Cardiac ventricle fibroblast (primary cell): ENCODE measurements around the gene GABBR1. TPM values are rescaled to one million over a fixed set of nuclear protein-coding genes. Genes with fewer than 3 reads are reported as not detected.

Experiments used
- total RNA-seq: library from RNA; depleted of rRNA; stranded (reverse); fragments of >200 nt; gene quantifications from 2 replicates; pipeline ENCODE4 v1.2.3, GENCODE V29; 2015

GABBR1 gene
- total RNA-seq = 14.2 and 15.1 TPM in 2 replicates

DNA sequence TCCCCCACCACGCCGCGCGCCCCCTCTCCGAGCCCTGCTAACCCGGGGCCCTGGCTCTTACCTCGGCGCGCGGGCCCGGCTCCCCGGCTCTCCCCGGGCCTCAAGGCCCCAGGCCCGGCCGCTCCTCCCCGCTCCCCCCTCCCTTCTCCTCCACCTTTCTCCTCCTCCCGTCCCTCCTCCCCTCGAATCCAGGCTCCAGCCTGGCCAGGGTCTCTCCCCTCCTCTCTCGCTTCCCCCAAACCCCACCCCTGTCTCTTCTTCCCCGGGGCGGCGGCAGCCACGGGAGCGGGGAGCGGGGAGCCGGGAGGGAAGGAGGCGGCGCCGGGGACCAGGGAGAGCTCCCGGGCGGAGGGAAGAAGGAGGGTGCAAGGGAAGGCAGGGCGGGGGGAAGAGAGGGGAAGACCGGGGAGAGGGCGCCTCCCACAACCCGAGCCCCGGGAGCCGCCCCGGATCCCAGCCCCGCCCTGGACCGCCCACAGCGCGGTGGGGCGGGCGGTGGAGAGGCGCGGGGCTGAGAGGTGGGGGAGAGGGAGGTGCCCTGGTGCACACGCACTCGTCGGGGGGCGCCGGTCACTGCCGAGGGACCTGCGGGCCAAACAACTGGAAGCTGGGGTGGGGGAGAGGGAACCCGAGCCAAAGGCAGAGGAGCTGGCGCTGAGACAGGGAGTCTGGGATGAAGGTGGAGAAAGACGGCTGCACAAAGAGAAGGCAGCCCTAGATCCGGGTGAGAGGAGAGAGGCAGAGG lies at the start of gene GABBR1:
TSS of gene GABBR1 (minus strand) at position 395 of the 745 bp plus-strand sequence. CDS start 798 bp downstream, outside the sequence.

DNA sequence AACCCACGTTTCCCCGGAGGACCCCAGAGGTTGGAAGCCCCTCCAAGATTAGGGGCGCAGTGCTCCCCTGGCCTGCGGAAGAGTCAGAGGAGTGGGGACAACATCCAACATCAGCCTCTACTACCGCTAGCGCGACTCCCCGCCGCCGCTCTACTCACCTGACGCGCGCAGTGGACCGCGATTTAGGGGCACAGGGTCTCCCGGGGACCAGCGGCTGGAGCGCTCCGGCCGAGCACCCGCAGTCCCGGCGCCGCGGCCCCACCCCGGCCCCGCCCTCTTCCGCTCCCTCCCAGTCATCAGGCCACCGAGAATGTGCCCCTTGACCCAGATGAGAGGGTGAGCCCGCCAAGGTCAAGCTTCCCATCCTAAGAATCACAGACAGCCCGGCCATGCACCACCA lies 47.9 kb upstream of the GABBR1 start, which contains the start of gene ZFP57:
TSS of gene ZFP57 (minus strand) at position 249 of the 400 bp plus-strand sequence. CDS start 4,149 bp downstream, outside the sequence.

DNA sequence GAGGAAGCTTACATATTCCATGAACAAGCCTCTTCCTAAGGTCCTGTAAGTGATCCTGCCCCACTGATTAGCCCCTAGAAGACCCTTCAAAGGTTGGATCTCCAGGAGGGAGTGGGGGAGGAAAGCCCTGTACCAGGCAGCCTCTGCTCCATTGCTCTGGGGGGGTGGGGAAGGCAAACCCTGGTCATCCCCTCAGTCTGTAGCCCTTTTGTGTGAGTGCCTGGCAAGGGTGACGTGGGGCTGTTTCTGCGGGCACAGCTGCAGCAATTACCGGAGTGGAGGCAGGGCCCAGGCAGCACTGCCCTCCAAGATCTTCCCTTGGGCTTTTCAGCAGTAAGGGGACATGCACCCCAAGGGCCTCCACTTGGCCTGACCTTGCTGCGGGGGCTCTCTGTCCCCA lies 23.8 kb upstream of the GABBR1 start, which contains the start of gene MOG:
TSS of gene MOG (plus strand) at position 295 of the 400 bp plus-strand sequence. CDS start 118 bp downstream, outside the sequence.

GRCh38 chr6:29584821-29585220 lies 48.2 kb downstream of the GABBR1 start, which contains the start of gene OR2H2:
Gene OR2H2 (plus strand): TSS chr6:29585121. CDS start chr6:29587945, 2,824 bp downstream.

DNA sequence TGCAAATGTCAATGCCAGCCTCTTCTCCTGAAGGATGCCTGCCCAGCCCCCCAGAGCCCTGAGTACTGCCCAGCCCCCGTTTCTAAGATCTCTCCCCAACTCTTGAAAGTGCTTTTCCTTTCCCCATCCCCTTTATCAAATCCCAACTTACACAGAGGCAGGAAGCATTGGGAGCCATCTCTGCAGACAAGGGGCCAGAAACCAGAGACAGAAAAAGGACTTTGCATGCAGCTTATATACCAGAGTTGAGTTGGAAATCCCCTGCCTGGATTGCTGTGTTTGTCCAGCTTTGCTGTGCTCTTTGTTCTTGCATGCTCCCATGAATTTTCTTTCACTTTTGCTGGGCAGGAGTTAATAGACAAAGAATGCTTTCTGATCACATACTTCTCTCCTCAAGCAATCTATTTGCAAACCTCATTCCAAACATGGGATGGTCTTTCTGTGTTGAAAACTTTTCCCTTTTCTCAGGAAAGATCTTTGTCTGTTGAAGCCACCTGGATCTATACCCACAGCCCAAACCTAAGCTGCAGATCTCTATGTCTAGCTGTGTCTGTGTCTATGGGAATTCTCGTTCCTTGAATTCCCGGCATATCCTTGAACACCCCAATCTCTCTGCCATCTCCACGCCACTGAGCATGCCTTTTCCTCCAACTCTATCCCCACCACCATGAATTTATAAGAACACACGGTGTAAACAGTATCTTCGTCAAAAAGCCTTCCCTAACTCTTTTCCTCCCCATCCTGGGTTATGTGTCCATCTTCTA lies 73.3 kb downstream of the GABBR1 start, which contains the start of gene UBD:
TSS of gene UBD (minus strand) at position 209 of the 764 bp plus-strand sequence. CDS start at position 178, 31 bp downstream.

Other genes starting within 250 kb of the GABBR1 start
- gene OR12D2, start 237.6 kb downstream of the GABBR1 start, total RNA-seq = not detected in 2 replicates
- gene OR12D1, start 218.3 kb downstream of the GABBR1 start, total RNA-seq = not detected in 2 replicates
- gene OR10C1, start 193.9 kb downstream of the GABBR1 start, total RNA-seq = not detected in 2 replicates
- gene OR11A1, start 176.1 kb downstream of the GABBR1 start, total RNA-seq = not detected in 2 replicates
- gene OR2H1, start 176.0 kb downstream of the GABBR1 start, total RNA-seq = not detected in 2 replicates
- not detected in 2 replicates for gene MAS1L, start 145.2 kb downstream of the GABBR1 start, total RNA-seq
- gene UBD, start 73.5 kb downstream of the GABBR1 start, total RNA-seq = not detected in 2 replicates
- not detected in 2 replicates for gene OR2H2, start 48.1 kb downstream of the GABBR1 start, total RNA-seq
- not detected in 2 replicates for gene MOG, start 23.9 kb upstream of the GABBR1 start, total RNA-seq
- not detected in 2 replicates for gene ZFP57, start 48.0 kb upstream of the GABBR1 start, total RNA-seq
- gene HLA-F, start 90.3 kb upstream of the GABBR1 start, total RNA-seq = 8.6 and 13.2 TPM in 2 replicates
- not detected in 2 replicates for gene HLA-G, start 194.6 kb upstream of the GABBR1 start, total RNA-seq